ENCODE data around the gene CDK14.

DNA sequence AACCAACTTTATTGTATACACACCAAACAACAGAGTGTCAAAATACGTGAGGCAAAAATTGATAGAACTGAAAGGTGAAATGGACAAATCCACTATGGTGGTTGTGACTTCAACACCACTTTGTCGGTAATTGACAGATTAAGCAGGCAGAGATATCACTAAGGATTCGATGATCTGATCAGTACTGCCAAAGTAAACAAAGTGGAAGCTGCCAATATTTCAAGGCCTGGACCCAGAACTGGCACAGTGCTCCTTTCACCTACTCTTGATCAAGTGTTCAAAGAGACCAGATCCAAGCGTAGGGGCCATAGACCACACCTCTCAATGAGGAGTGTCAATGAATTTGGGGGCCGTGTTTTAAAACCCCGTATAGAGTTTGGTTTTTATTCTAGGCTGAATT is 167.0 kb downstream of the CDK14 start:
- TF ChIP-seq EGR1 (IDR thresholded peaks at IDR 0.05; ENCODE audit: low read depth in 2 of 2) (no peak), TAF1 (conservative IDR thresholded peaks at IDR 0.05) (no peak), YY1 (IDR thresholded peaks at IDR 0.05) (peak; percentile 78), JUND (IDR thresholded peaks at IDR 0.05) (peak; percentile 31 to 46), GABPA (IDR thresholded peaks at IDR 0.05 in 1 of 2, conservative IDR thresholded peaks at IDR 0.05 in 1 of 2) (no peak), SP1 (IDR thresholded peaks at IDR 0.05) (no peak), RAD21 (IDR thresholded peaks at IDR 0.05) (peak; percentile 27 to 55)
- TF ChIP-seq, protein P1, sequence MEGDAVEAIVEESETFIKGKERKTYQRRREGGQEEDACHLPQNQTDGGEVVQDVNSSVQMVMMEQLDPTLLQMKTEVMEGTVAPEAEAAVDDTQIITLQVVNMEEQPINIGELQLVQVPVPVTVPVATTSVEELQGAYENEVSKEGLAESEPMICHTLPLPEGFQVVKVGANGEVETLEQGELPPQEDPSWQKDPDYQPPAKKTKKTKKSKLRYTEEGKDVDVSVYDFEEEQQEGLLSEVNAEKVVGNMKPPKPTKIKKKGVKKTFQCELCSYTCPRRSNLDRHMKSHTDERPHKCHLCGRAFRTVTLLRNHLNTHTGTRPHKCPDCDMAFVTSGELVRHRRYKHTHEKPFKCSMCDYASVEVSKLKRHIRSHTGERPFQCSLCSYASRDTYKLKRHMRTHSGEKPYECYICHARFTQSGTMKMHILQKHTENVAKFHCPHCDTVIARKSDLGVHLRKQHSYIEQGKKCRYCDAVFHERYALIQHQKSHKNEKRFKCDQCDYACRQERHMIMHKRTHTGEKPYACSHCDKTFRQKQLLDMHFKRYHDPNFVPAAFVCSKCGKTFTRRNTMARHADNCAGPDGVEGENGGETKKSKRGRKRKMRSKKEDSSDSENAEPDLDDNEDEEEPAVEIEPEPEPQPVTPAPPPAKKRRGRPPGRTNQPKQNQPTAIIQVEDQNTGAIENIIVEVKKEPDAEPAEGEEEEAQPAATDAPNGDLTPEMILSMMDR (IDR thresholded peaks at IDR 0.05; ENCODE audit: low read depth, low read length, missing input control) = no peak
- TF ChIP-seq, protein P2, sequence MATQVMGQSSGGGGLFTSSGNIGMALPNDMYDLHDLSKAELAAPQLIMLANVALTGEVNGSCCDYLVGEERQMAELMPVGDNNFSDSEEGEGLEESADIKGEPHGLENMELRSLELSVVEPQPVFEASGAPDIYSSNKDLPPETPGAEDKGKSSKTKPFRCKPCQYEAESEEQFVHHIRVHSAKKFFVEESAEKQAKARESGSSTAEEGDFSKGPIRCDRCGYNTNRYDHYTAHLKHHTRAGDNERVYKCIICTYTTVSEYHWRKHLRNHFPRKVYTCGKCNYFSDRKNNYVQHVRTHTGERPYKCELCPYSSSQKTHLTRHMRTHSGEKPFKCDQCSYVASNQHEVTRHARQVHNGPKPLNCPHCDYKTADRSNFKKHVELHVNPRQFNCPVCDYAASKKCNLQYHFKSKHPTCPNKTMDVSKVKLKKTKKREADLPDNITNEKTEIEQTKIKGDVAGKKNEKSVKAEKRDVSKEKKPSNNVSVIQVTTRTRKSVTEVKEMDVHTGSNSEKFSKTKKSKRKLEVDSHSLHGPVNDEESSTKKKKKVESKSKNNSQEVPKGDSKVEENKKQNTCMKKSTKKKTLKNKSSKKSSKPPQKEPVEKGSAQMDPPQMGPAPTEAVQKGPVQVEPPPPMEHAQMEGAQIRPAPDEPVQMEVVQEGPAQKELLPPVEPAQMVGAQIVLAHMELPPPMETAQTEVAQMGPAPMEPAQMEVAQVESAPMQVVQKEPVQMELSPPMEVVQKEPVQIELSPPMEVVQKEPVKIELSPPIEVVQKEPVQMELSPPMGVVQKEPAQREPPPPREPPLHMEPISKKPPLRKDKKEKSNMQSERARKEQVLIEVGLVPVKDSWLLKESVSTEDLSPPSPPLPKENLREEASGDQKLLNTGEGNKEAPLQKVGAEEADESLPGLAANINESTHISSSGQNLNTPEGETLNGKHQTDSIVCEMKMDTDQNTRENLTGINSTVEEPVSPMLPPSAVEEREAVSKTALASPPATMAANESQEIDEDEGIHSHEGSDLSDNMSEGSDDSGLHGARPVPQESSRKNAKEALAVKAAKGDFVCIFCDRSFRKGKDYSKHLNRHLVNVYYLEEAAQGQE (IDR thresholded peaks at IDR 0.05) = peak; percentile 21
- TF ChIP-seq, protein P3, sequence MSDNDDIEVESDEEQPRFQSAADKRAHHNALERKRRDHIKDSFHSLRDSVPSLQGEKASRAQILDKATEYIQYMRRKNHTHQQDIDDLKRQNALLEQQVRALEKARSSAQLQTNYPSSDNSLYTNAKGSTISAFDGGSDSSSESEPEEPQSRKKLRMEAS (IDR thresholded peaks at IDR 0.05) = peak; percentile 37
- TF ChIP-seq, protein P4, sequence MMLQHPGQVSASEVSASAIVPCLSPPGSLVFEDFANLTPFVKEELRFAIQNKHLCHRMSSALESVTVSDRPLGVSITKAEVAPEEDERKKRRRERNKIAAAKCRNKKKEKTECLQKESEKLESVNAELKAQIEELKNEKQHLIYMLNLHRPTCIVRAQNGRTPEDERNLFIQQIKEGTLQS (IDR thresholded peaks at IDR 0.05) = peak; percentile 45
- TF ChIP-seq, protein P5, sequence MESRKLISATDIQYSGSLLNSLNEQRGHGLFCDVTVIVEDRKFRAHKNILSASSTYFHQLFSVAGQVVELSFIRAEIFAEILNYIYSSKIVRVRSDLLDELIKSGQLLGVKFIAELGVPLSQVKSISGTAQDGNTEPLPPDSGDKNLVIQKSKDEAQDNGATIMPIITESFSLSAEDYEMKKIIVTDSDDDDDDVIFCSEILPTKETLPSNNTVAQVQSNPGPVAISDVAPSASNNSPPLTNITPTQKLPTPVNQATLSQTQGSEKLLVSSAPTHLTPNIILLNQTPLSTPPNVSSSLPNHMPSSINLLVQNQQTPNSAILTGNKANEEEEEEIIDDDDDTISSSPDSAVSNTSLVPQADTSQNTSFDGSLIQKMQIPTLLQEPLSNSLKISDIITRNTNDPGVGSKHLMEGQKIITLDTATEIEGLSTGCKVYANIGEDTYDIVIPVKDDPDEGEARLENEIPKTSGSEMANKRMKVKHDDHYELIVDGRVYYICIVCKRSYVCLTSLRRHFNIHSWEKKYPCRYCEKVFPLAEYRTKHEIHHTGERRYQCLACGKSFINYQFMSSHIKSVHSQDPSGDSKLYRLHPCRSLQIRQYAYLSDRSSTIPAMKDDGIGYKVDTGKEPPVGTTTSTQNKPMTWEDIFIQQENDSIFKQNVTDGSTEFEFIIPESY (IDR thresholded peaks at IDR 0.05) = peak; percentile 36
